ENCODE results near the gene DNPEP. TPM values are rescaled to one million over a fixed set of nuclear protein-coding genes. Genes with fewer than 3 reads are reported as not detected.

The DNPEP gene
- total RNA-seq, 1 experiment from 2014 or later = 60.9 TPM

- Mint-ChIP-seq H3K27ac (no peak overlapping the region), H3K36me3 (ENCODE audit: insufficient read depth in 1 of 3, low read depth in 3 of 3) (no peaks in the 10 kb centered on the region)
- no peak overlapping the region for H3K23ac ChIP-seq (ENCODE audit: insufficient read length, low read depth, low read length)
Measured at GRCh38 chr2:219392754-219393153, 5.0 kb upstream of the DNPEP start.

More at GRCh38 chr2:219392754-219393153, 5.0 kb upstream of the DNPEP start:
- Histone ChIP-seq H3K4ac (ENCODE audit: low read depth, low read length) (no peak overlapping the region), H2AK5ac (ENCODE audit: insufficient read length, low read length) (no peak overlapping the region), H3K79me1 (ENCODE audit: insufficient read depth, low read depth, low read length, poor library complexity, severe bottlenecking) (no peaks in the 10 kb centered on the region), H3K23me2 (ENCODE audit: insufficient read length, low read depth, low read length, poor library complexity, severe bottlenecking) (no peaks in the 10 kb centered on the region), H3K9me3 (ENCODE audit: control insufficient read depth, low read depth, low read length) (no peaks in the 10 kb centered on the region), H3K56ac (ENCODE audit: insufficient read length, low read depth, low read length) (no peak overlapping the region), H3K27ac (ENCODE audit: insufficient read length, low read depth, low read length) (no peak overlapping the region), H2BK120ac (ENCODE audit: low read depth, low read length, poor library complexity, severe bottlenecking) (no peak overlapping the region), H3K4me2 (ENCODE audit: insufficient read depth, insufficient read length, low read length) (no peak overlapping the region), H4K20me1 (ENCODE audit: control insufficient read depth, insufficient read depth, insufficient read length) (no peaks in the 10 kb centered on the region), H2BK12ac (ENCODE audit: insufficient read length, low read depth, low read length) (no peak overlapping the region), H4K91ac (ENCODE audit: insufficient read length, low read depth, low read length) (no peak overlapping the region), H3K79me2 (ENCODE audit: insufficient read depth, low read length) (no peaks in the 10 kb centered on the region), H4K5ac (ENCODE audit: insufficient read length, low read depth, low read length) (no peak overlapping the region), H3K14ac (ENCODE audit: insufficient read depth, low read length) (no peak overlapping the region), H3T11ph (ENCODE audit: low read length) (no peak overlapping the region), H3K4me1 (ENCODE audit: insufficient read depth, low read length) (no peaks in the 10 kb centered on the region; the same call in 1 of the 2 replicates), H2BK5ac (ENCODE audit: insufficient read length, low read length) (no peak overlapping the region), H3K27me3 (ENCODE audit: insufficient read depth, low read length) (no peaks in the 10 kb centered on the region), H2BK15ac (ENCODE audit: low read depth, low read length) (no peak overlapping the region), H4K8ac (replicated peaks; ENCODE audit: insufficient read length, low read depth, low read length) (no peak overlapping the region), H2AFZ (ENCODE audit: low read length) (no peak overlapping the region), H3K9ac (ENCODE audit: extremely low read depth, insufficient read length, low read length) (no peak overlapping the region), H2BK20ac (ENCODE audit: low read depth, low read length, poor library complexity, severe bottlenecking) (no peak overlapping the region), H3K18ac (ENCODE audit: insufficient read length, low read depth, low read length) (no peak overlapping the region)
- no CpG with 5 or more reads among the region's 9 CpGs for WGBS (ENCODE audit: extremely low coverage, insufficient read length, low lambda C conversion rate)
- no peak overlapping the region for H3K4me3 Mint-ChIP-seq
- no peaks in the 10 kb centered on the region; a peak in 1 of 5 replicates for H3K9me3 Mint-ChIP-seq
- no peak for TF ChIP-seq CTCF (conservative IDR thresholded peaks at IDR 0.05)
- H3K27me3 Mint-ChIP-seq (ENCODE audit: low read depth) = peaks cover 7% of the 10 kb centered on the region
- H3K4me1 Mint-ChIP-seq = peaks cover 12 to 13% of the 10 kb centered on the region in 2 experiments
- DNase-seq = no peak
